Tibial nerve (tissue), 3 donors: ENCODE measurements around the gene KARS1.

Experiments used
- CTCF ChIP-seq, 5 experiments: fragments of 200-600 bp in 3 of 5; fragments of 450-650 bp in 2 of 5; sonication (generic) in 3 of 5; IDR thresholded peaks; one replicate each; pipeline ENCODE4 v1.5.1; 2016 to 2019; ENCODE audit warnings: antibody characterized with exemption in 5 of 5, mild to moderate bottlenecking in 3 of 5, moderate library complexity in 2 of 5
- POLR2A ChIP-seq, 2 donors: fragments of 450-650 bp; IDR thresholded peaks; one replicate each; pipeline ENCODE4 v1.6.1; 2017; ENCODE audit warnings: antibody characterized with exemption in 2 of 2, mild to moderate bottlenecking in 2 of 2, moderate library complexity in 2 of 2

GRCh38 chr16:75579281-75579834, 68.1 kb downstream of the KARS1 start:
- no peak for TF ChIP-seq CTCF (IDR thresholded peaks at IDR 0.05)
- TF ChIP-seq POLR2A (IDR thresholded peaks at IDR 0.05): no peak
